WTC11 (cell line): Measurements from ENCODE around the gene ADGRL1. TPM values are rescaled to one million over a fixed set of nuclear protein-coding genes. Genes with fewer than 3 reads are reported as not detected.

Experiments used
- ATAC-seq: fragments of 200-7000 bp; cut with Tn5 transposase; 2 replicates; pipeline ENCODE4 v1.10.0; 2021; ENCODE audit warnings: mild to moderate bottlenecking, moderate library complexity
- CTCF ChIA-PET: fragments of 300-600 bp; sonication (Branson Sonifier 250); formaldehyde crosslinking; loops from one replicate; lab custom pipeline; 2021; ENCODE audit warnings: antibody characterized with exemption; lab: Charles Lee
- POLR2A ChIA-PET: fragments of 350-600 bp; sonication (Branson Sonifier 250); formaldehyde crosslinking; loops from one replicate; lab custom pipeline; 2021; ENCODE audit warnings: antibody characterized with exemption; lab: Charles Lee
- DNase-seq: peaks from one replicate; pipeline ENCODE4 v3.0.0; 2021; ENCODE audit warnings: low spot score
- H3K27ac Mint-ChIP-seq: 2 replicates; pipeline ENCODE4 v1.8.0; 2021; ENCODE audit warnings: mixed read lengths
- H3K27me3 Mint-ChIP-seq: 2 replicates; pipeline ENCODE4 v1.8.0; 2021; ENCODE audit warnings: low read depth, mild to moderate bottlenecking, moderate library complexity, mixed read lengths
- H3K36me3 Mint-ChIP-seq: 2 replicates; pipeline ENCODE4 v1.8.0; 2021; ENCODE audit warnings: mixed read lengths
- H3K4me1 Mint-ChIP-seq: 2 replicates; pipeline ENCODE4 v1.8.0; 2022; ENCODE audit warnings: mixed read lengths
- H3K4me3 Mint-ChIP-seq: 2 replicates; pipeline ENCODE4 v1.8.0; 2021; ENCODE audit warnings: mild to moderate bottlenecking, moderate library complexity, mixed read lengths
- H3K9me3 Mint-ChIP-seq: 2 replicates; pipeline ENCODE4 v1.8.0; 2021; ENCODE audit warnings: mixed read lengths
- ATF2 ChIP-seq: sonication (generic); formaldehyde crosslinking; IDR thresholded peaks from 2 replicates; pipeline ENCODE4 v1.8.1; 2022; ENCODE audit warnings: low read depth, missing genetic modification reagents, borderline replicate concordance
- ESRRA ChIP-seq: sonication (generic); formaldehyde crosslinking; IDR thresholded peaks from 2 replicates; pipeline ENCODE4 v1.8.1; 2022; ENCODE audit warnings: mild to moderate bottlenecking, missing genetic modification reagents, borderline replicate concordance
- ETV6 ChIP-seq: sonication (generic); formaldehyde crosslinking; IDR thresholded peaks from 2 replicates; pipeline ENCODE4 v1.8.1; 2022; ENCODE audit warnings: mild to moderate bottlenecking, missing genetic modification reagents
- FOXJ3 ChIP-seq: sonication (generic); formaldehyde crosslinking; IDR thresholded peaks from 2 replicates; pipeline ENCODE4 v1.9.0; 2021; ENCODE audit warnings: missing genetic modification reagents, mild to moderate bottlenecking, borderline replicate concordance
- FOXP1 ChIP-seq: sonication (generic); formaldehyde crosslinking; IDR thresholded peaks from 2 replicates; pipeline ENCODE4 v1.8.0; 2022; ENCODE audit warnings: missing genetic modification reagents, mild to moderate bottlenecking, moderate library complexity, borderline replicate concordance
- FOXP4 ChIP-seq: sonication (generic); formaldehyde crosslinking; IDR thresholded peaks from 2 replicates; pipeline ENCODE4 v1.8.0; 2022; ENCODE audit warnings: mild to moderate bottlenecking, missing genetic modification reagents
- GTF2I ChIP-seq: fragments of 250-450 bp; sonication (Bioruptor Pico); conservative IDR thresholded peaks from 2 replicates; pipeline ENCODE4 v1.4.0; 2021; ENCODE audit warnings: mild to moderate bottlenecking
- JAZF1 ChIP-seq: fragments of 250-450 bp; sonication (Bioruptor Pico); IDR thresholded peaks from 2 replicates; pipeline ENCODE4 v1.9.0; 2021; ENCODE audit warnings: moderate library complexity, mild to moderate bottlenecking, inconsistent platforms
- JUN ChIP-seq: sonication (generic); formaldehyde crosslinking; IDR thresholded peaks from 2 replicates; pipeline ENCODE4 v1.8.0; 2023; ENCODE audit warnings: mild to moderate bottlenecking, missing genetic modification reagents
- PRDM15 ChIP-seq: sonication (generic); formaldehyde crosslinking; IDR thresholded peaks from 2 replicates; pipeline ENCODE4 v1.8.0; 2022; ENCODE audit warnings: missing genetic modification reagents
- RELA ChIP-seq: sonication (generic); formaldehyde crosslinking; IDR thresholded peaks from 2 replicates; pipeline ENCODE4 v1.8.1; 2022; ENCODE audit warnings: missing genetic modification reagents, mild to moderate bottlenecking, borderline replicate concordance
- RORB ChIP-seq: fragments of 250-450 bp; sonication (Bioruptor Pico); IDR thresholded peaks from 2 replicates; pipeline ENCODE4 v1.9.0; 2021; ENCODE audit warnings: mild to moderate bottlenecking
- SMAD4 ChIP-seq: sonication (generic); formaldehyde crosslinking; IDR thresholded peaks from 2 replicates; pipeline ENCODE4 v1.8.0; 2022; ENCODE audit warnings: mild to moderate bottlenecking, missing genetic modification reagents
- TCF7 ChIP-seq: sonication (generic); formaldehyde crosslinking; IDR thresholded peaks from 2 replicates; pipeline ENCODE4 v1.8.0; 2022; ENCODE audit warnings: mild to moderate bottlenecking, low read depth, missing genetic modification reagents, moderate library complexity
- TEAD1 ChIP-seq: sonication (generic); formaldehyde crosslinking; IDR thresholded peaks from 2 replicates; pipeline ENCODE4 v1.8.0; 2022; ENCODE audit warnings: mild to moderate bottlenecking, missing genetic modification reagents
- ZBTB43 ChIP-seq: sonication (generic); formaldehyde crosslinking; IDR thresholded peaks from 2 replicates; pipeline ENCODE4 v1.8.1; 2023; ENCODE audit warnings: mild to moderate bottlenecking, missing genetic modification reagents
- ZNF138 ChIP-seq: sonication (generic); formaldehyde crosslinking; conservative IDR thresholded peaks from 2 replicates; pipeline ENCODE4 v1.8.1; 2022; ENCODE audit warnings: mild to moderate bottlenecking, moderate library complexity, missing genetic modification reagents
- ZNF396 ChIP-seq: fragments of 250-450 bp; sonication (Bioruptor Pico); IDR thresholded peaks from 2 replicates; pipeline ENCODE4 v1.8.0; 2021; ENCODE audit warnings: mild to moderate bottlenecking, moderate library complexity, borderline replicate concordance
- ZNF416 ChIP-seq: fragments of 250-450 bp; sonication (Bioruptor Pico); IDR thresholded peaks from 2 replicates; pipeline ENCODE4 v1.9.0; 2021; ENCODE audit warnings: mild to moderate bottlenecking, inconsistent platforms
- ZNF425 ChIP-seq: fragments of 250-450 bp; sonication (Bioruptor Pico); conservative IDR thresholded peaks from 2 replicates; pipeline ENCODE4 v1.9.0; 2021; ENCODE audit warnings: mild to moderate bottlenecking
- ZNF532 ChIP-seq: fragments of 250-450 bp; sonication (Bioruptor Pico); IDR thresholded peaks from 2 replicates; pipeline ENCODE4 v1.9.0; 2021; ENCODE audit warnings: mild to moderate bottlenecking, borderline replicate concordance
- total RNA-seq: library from RNA; stranded (reverse); gene quantifications from 3 replicates; pipeline ENCODE4 v1.2.3, GENCODE V29; 2021

The ADGRL1 gene
- total RNA-seq, 1 experiment from 2014 or later, result 128 TPM

- Mint-ChIP-seq H3K27ac (no peak overlapping the region), H3K9me3 (no peaks in the 10 kb centered on the region), H3K36me3 (peaks cover 29% of the 10 kb centered on the region), H3K27me3 (no peaks in the 10 kb centered on the region), H3K4me1 (peaks cover 1% of the 10 kb centered on the region; the same call in 1 of the 2 replicates), H3K4me3 (no peak overlapping the region)
- no peak for TF ChIP-seq GTF2I (CRISPR knock-in tag)
- TF ChIP-seq ZNF138 (CRISPR knock-in tag), result no peak
- no peak for TF ChIP-seq ZNF416 (CRISPR knock-in tag)
- no peak for TF ChIP-seq ATF2
- TF ChIP-seq ZNF532, result no peak
- no peak for TF ChIP-seq ZNF396 (CRISPR knock-in tag)
- no peak for TF ChIP-seq ZNF425
- TF ChIP-seq FOXP1 (CRISPR knock-in tag), result no peak
- no peak for TF ChIP-seq SMAD4 (CRISPR knock-in tag)
- no peak for TF ChIP-seq FOXJ3
- no peak for TF ChIP-seq ETV6 (CRISPR knock-in tag)
- no peak for TF ChIP-seq ZBTB43 (CRISPR knock-in tag)
- TF ChIP-seq JUN (CRISPR knock-in tag), result no peak
- TF ChIP-seq TEAD1 (CRISPR knock-in tag), result no peak
- TF ChIP-seq RORB (CRISPR knock-in tag), result no peak
- no peak for TF ChIP-seq ESRRA (CRISPR knock-in tag)
- ChIA-PET POLR2A (no interaction called here), CTCF (interaction anchor here (1.4 to 1.8 kb wide), 3 partner anchors 25 to 319 kb away, joined by 3 to 9 read pairs (median 5); partner anchors contain the start of gene ASF1B)
- ATAC-seq (no peak), DNase-seq (no peak)
These were observed 44.7 kb downstream of the ADGRL1 start for GRCh38 chr19:14161305-14161704.

GRCh38 chr19:14160017-14160703 lies 45.8 kb downstream of the ADGRL1 start:
- Mint-ChIP-seq H3K36me3 (peaks cover 33% of the 10 kb centered on the region), H3K4me1 (no peaks in the 10 kb centered on the region), H3K9me3 (no peaks in the 10 kb centered on the region)
- TF ChIP-seq FOXP4 (CRISPR knock-in tag) (no peak), FOXJ3 (no peak), TCF7 (no peak), JAZF1 (CRISPR knock-in tag) (no peak), PRDM15 (no peak), RELA (CRISPR knock-in tag) (no peak)

More at GRCh38 chr19:14160017-14160703, 45.8 kb downstream of the ADGRL1 start:
- DNase-seq (no peak), ATAC-seq (no peak)
- Mint-ChIP-seq H3K27me3 (no peaks in the 10 kb centered on the region), H3K27ac (no peak overlapping the region), H3K4me3 (no peak overlapping the region)
- ChIA-PET POLR2A (no interaction called here), CTCF (interaction anchor here (1.4 to 1.8 kb wide), 3 partner anchors 23 to 320 kb away, joined by 3 to 9 read pairs (median 5); partner anchors contain the start of gene ASF1B)
